HTR-8/SVneo (cell line): Measurements from ENCODE around the gene GBF1.
A peak's percentile ranks its signal among the peaks of the same experiment; 100 is the strongest.

Experiments used
- DNase-seq: peaks from one replicate; pipeline ENCODE4 v3.0.0; 2011; ENCODE audit warnings: low spot score, mixed read lengths; ENCODE audit not compliant: insufficient read length
- FAIRE-seq: peaks from 2 replicates; lab custom pipeline; 2011; peaks lifted over from hg19 to GRCh38; lab: Jason Lieb, UNC

Gene GBF1

DNA sequence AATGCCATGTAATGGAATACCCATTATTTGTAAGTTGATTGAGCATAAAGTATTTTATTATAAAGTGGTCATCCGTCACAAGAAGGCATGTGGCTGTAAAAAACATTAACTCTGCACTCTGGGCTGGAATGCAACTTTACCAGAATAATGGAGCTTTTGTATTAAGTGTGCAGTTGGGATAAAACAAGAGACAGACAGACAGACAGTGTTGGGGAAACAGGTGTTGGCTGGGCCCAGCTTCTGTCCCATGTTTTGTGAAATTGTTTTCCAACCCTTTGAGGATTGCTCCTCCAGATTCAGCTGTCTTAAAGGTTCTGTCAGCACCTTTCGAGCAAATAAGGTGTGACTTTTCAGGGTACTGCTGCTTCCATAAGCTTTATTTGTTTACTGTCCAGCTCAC is 82.3 kb downstream of the GBF1 start:
- FAIRE-seq (no peak), DNase-seq (no peak)

DNA sequence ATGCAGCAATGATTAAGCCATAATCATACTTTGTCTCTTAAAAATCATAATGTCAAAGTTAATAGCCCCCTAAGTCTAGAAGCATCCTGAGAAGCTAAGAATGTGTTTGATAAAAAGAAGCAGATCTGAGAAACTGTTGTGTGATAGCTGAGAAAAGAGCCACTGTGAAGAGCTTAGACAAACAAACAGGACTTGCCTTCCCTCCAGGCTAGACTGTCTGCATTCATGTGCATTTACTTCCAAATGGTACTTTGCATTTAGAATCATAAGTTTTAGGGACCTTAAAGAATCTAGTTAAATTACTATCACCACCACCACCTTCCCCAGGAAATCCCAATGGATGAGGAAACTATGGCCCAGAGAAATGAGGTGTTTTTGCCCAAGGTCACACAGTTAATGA is 87.4 kb downstream of the GBF1 start:
- FAIRE-seq (no peak), DNase-seq (no peak)

DNA sequence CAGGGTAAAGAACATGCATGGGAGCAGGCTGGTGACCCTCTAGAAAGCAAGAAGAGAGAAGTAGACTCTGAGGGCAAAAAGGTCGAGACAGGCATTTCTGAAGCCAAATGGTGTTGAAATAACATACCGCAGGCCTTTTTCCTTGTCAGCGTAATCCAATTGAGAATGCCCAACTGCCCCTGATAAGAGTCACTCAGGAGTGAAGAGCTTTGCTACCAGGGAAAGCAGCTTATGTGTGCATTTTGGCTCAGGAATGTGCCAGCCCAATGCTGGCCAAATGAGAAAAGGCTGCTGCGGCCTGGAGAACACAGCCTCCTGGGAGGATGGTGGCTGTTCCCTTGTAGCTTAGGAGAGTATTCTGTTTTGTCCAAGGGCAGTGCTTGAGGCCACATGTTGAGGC is 88.8 kb downstream of the GBF1 start:
- DNase-seq (no peak), FAIRE-seq (no peak)

DNA sequence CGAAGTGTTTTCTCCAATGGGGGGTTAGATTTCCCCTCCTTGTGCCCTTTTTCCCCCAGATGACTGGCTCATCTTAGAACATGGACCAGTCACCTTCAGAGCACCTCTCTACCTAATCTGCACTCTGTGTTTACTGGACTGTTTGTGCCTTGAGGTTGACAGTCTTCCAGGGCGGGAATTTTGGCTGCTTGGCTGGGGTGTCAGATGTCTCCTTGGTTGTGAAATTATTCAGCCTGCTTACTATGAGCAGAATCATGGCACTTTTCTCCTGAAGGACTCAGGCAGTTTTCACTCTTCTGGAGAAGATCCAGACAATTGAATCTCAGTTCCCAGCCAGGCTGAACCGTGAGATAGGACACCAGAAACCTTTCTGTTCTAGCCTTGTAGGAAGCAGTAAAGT is 89.9 kb downstream of the GBF1 start:
- FAIRE-seq = no peak

DNA sequence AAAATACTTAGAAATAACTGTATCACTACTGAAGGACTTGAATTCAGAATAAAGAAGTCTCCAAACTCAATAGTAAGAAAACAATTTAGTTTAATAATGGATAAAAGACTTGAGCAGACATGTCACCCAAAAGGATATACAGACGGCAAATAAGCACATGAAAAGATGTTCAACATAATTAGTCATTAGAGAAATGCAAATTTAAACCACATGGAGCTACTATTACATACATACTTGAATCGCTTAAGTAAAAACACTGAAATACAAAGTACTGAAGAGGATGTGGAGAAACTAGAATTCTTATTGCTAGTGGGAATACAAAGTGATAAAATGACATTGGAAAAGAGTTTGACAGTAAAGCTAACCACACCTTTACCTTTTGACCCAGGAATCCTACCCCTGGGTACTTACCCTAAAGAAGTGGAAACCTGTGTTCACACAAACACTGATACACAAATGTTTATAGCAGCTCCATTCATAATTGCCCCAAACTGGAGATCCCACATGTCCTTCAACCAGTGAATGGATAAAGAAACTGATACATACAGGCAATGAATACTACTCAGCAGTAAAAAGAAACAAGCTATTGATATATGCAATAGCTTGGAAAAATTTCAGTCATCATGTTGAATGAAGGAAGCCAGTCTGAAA is 95.8 kb downstream of the GBF1 start:
- FAIRE-seq (no peak), DNase-seq (no peak)

More for the DNA sequence above, 89.9 kb downstream of the GBF1 start:
- DNase-seq = no peak

DNA sequence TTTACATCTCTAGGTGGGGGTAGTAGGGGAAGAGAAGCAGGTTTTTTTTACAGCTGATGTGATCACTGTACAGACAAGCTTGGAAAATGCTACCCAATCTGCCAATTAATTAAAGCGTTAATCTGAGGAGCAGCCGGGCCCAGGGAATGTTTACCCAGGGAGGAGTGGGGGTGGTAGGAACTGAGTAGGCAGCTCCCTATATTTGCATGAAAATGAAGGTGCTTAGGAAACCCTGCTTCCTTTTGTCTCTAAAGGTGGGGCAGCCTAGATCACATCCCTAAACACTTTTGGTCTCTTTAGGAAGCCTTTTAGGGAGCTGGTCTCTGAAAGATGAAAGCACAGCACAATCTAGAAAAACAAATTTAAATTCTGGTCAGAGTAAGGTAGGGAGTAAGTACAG is 97.1 kb downstream of the GBF1 start:
- FAIRE-seq (no peak), DNase-seq (no peak)

DNA sequence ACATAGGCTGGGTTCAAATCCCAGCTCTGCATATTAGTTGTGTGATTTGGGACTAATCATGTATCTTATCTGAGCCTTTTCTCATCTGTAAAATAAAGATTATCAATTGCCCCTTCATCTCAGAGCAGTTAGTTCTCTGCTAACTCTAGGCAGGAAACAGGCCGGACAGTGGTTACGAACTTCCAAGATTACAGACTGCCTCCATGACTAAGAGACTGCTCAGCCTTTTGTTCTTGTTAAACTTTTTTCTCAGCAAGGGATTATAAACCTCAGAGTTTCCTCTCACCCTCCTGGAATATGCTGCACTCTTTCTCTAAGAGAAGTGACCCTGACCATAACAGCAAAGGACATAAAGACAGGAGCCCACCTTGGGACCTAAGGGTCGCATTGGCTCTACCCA is 97.6 kb downstream of the GBF1 start:
- FAIRE-seq (no peak), DNase-seq (no peak)

DNA sequence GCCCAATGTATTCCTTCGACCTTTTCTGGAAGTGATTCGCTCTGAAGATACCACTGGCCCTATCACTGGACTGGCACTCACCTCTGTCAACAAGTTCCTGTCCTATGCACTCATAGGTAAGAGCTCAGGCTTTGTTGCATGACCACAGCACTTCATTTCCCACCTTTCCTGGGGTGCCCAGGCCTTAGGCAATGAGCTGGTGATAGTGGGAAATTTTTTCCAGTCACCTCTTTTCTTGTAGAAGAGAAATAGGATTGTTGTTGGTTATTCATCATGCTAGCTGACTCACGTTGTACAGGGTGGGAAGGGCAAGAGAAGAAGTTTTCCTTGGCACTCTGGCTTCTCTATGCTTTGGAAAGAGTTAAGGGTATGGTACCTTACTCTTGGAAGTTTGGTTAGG is 98.7 kb downstream of the GBF1 start:
- no peak for FAIRE-seq

DNA sequence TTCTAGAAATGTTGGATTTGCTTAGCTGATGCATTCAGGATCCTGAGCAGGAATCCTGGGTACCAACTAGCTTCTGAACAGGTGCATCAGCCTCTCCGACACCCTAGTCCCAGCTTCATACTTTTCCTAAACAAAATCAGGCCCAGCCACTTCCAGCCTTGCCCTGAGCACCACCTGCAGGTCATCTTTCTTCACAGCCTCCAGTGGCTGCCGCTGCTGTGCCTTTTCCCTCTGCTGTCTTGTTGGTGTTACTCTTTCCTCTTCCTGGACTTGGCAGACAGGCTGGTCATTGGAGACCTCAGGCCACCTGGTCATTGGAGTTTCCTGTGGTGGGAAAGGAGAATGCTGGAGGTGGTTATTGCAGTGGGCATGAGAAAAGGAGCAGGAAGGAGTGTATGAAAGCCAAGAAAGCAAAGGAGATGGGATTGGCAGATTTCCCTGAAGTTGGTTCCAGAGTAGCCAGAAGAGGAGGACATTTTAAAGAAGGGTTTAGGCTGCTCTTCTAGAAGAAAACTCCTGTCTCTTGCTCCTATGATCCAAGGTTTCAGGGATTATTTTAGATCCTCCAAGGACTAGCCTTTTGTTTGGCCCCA is 102.0 kb downstream of the GBF1 start:
- DNase-seq = peak; percentile 37
- FAIRE-seq = no peak

More for the DNA sequence above, 98.7 kb downstream of the GBF1 start:
- no peak for DNase-seq

DNA sequence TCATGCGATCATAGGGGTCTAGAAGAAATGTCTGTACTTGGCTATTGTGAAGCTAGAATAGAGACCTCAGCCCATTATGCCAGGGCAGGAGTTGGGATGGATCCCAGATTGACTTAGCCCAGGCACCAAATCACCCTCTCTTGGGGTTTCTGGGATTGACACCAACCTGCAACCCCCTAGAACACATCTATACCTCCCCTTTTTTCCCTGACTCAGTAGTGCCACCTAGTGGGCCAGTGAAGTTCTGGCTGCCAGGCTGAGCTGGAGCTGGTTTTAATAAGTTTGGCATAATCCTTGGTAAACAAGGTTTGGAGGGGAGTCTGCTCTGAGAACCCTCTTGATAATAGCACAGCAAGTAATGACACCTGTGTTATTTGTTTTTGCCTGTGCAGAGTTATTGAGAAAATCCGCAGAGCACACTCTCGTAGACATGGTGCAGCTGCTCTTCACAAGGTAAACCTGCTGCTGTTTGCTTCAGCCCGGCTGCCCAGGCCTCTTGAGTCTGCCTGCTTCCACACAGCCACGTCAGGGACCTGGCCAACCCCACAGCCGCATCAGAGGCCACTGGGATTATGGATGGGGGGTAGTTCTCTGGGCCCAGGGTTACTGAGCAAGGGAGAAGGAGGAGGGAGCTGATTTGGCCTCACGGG is 106.9 kb downstream of the GBF1 start:
- DNase-seq (peak; percentile 72), FAIRE-seq (peak; percentile 23)

DNA sequence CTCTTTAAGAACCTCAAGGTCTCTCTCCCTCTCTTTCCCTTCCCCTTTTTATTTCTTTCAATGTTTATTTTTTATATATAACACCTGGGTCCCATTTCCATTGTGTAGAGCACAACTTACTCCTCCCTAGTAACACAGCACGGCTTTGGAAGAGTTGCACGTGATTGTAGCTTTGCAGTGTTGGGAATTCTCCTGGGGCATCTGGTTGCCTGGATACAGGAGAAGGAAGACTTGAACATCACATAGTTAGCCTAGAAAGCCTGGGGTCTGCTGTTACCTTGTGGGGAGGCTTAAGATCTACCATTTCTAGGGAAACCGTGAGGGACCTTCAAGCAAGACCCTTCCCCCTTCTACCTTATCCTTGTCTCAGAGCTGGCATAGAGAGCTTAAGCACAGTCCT is 109.1 kb downstream of the GBF1 start:
- no peak for DNase-seq
- no peak for FAIRE-seq

DNA sequence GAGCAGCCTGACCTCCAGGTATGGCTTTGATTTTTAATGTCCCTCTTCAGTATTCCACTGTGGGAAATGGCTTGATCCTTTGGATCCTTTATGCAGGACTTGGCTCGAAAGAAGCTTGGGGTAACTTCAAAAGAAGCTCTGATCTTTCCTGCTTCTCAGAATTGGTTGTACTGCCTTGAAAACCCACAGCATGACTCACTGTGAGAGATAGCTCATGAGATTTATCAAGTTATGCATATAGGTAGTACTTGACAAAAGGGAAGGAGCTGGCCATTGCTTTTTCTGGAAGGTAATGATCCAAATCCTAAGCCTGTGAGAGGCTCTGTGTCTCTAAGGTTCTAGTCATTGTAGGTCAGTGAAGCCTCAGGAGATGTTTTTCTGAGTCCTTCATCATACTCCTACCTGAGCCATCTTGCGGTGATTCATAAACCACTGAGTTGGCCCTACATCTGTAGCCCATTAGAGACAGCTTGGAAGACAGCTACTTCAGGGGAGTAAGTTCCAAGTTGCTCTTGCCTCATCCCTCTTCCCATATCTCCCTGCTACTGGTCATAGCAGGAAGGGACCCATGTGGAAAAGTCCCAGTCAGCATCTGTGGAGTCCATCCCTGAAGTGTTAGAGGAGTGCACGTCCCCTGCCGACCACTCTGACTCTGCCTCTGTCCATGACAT is 113.5 kb downstream of the GBF1 start:
- DNase-seq (no peak), FAIRE-seq (no peak)

DNA sequence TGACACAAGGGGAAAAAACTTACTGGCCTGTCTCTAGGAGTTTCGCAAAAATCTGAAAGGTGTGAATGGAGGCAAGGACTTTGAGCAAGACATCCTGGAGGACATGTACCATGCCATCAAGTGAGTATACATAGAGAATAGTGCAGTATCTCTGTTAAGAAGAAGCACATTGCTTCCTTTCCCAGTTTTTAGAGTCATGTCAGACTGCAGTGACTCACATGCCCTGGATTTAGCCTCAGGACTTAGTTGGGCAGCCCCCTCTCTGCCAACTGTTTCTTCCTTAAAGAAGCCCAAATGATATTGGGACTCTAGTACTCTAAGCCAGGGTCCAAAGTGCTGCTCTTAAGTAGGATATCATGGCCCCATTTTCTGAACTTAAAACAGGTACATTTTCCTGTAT is 122.1 kb downstream of the GBF1 start:
- no peak for DNase-seq
- no peak for FAIRE-seq

DNA sequence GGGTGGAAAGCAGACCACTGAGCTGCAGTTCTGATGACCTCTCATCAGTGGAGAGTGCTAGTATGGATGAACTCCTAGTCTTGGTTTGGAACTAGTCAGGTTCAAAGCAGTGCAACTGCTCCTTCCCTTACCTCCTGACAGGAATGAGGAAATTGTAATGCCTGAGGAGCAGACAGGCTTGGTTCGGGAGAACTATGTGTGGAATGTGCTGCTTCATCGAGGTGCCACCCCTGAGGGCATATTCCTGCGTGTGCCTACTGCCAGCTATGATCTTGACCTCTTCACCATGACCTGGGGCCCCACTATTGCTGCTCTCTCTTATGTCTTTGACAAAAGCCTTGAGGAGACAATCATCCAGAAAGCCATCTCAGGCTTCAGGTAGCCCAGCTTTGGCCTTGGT is 122.7 kb downstream of the GBF1 start:
- DNase-seq (peak; percentile 23), FAIRE-seq (peak; percentile 65)

DNA sequence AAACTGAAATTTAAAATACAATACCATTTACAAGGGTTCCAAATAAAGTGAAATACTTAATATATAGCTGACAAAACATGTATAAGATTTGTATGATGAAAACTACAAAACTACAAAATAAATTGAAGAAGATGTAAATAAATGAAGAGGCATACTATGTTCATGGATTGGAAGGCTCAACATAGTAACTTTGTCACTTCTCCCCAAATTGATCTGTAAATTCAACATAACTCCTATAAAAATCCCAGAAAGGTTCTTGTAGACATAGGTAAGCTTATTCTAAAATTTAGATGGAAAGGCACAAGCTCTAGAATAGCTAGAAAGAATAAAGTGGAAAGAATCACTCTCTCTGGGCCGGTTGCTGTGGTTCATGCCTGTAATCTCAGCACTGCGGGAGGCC is 126.0 kb downstream of the GBF1 start:
- FAIRE-seq (no peak), DNase-seq (no peak)

DNA sequence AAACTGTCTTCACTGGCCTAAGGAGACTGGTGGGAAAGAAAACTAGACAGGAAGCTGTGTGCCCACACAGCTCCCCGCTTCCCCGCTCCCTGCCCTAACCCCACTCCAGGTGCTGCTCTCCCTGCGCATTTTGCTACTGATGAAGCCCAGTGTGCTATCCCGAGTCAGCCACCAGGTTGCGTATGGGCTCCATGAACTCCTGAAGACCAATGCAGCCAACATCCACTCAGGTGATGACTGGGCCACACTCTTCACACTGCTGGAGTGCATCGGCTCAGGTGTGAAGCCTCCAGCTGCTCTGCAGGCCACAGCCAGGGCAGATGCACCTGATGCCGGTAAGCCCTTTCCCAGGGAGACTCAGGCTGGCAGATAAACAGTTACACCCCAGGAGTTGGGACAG is 129.9 kb downstream of the GBF1 start:
- DNase-seq (no peak), FAIRE-seq (no peak)

DNA sequence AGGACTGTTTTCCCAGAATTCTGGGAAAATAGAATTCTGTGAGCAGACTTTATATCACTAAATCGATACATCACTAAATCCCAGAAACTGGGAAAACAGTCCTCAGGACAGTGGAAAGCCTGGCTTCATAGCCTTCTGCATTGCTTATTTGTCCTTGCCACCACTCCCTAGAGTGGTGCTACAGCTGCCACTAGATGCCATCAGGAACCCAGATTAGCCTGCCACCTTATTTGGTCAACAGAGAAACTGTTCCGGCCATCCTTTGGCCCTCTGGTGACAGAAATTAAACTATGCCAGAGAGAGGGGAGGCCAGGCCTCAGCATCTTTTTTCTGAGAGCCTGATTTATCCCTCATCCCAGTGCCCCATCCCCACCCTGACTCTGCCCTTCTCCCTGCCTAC is 130.5 kb downstream of the GBF1 start:
- DNase-seq (no peak), FAIRE-seq (no peak)

DNA sequence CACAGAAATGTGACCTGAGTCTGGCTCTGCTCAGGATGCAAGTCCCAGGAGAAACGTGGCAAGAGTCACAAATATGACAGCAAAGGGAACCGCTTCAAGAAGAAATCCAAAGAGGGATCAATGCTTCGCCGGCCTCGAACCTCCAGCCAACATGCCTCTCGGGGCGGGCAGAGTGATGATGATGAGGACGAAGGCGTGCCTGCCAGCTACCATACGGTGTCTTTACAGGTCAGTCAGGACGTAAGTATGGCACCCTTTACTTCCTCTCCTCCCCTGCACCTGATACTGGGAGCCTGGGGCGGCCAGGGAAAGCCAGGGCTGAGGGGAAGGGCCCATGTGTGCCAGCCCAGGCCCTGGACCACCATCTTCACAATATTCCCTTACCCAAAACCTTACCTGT is 131.6 kb downstream of the GBF1 start:
- FAIRE-seq (no peak), DNase-seq (no peak)

DNA sequence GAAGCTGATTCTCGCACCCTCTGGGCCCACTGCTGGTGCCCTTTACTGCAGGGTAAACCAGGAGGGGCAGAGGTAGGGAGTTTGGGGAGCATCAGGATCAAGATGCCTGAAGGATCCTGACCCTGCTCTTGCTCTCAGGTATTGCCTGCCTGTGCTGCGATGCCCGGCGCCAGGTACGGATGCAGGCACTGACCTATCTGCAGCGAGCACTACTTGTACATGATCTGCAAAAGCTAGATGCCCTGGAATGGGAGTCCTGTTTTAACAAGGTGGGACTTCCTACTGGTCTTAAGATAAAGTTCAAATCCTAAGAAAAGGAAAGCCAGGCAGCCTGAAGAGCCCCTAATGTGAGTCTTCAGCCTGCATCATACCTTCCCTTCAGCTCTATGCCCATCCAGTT is 134.1 kb downstream of the GBF1 start:
- FAIRE-seq = no peak
- DNase-seq = no peak

DNA sequence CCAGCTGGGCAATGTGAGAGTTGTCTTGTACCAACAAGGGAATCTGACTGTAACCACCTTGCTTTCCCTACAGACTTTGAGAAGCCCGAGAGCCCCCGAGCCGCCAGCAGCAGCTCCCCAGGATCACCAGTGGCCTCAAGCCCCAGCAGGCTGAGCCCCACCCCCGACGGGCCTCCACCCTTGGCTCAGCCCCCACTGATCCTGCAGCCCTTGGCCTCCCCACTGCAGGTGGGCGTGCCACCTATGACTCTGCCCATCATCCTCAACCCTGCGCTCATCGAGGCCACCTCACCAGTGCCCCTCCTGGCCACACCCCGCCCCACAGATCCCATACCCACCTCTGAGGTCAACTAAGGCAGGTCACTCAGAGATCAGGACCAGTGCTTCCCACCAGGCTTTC is 136.7 kb downstream of the GBF1 start:
- DNase-seq (no peak), FAIRE-seq (no peak)

DNA sequence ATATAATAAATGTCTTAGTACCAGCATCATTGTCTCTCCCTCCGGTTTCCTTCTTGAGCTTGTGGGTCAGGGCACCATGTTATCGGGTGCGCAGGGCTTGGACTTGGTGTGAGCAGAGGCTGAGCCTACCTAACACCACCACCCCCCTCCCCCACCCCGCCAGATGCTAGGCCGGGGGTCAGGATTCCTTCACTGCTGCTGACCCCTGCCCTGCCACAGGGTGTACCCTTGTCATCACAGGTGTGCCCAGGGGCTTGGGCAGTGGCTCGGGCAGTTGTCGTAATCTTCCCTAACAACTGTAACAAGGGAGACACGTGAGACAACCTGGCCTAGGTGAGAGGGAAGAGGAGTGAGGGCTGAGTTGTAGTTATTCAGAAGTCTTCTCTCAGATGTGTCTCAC is 137.5 kb downstream of the GBF1 start:
- DNase-seq (no peak), FAIRE-seq (no peak)
